HCT116 (cell line): Measurements from ENCODE around the gene LRP2BP.

ENCODE experiments used
- POLR2A ChIP-seq: IDR thresholded peaks from 2 replicates; pipeline ENCODE4 v1.7.0; 2011; ENCODE audit warnings: borderline replicate concordance; ENCODE audit not compliant: insufficient read depth, insufficient read length; ENCODE audit errors: extremely low read depth
- RAD21 ChIP-seq: IDR thresholded peaks from 2 replicates; pipeline ENCODE4 v1.6.1; 2012; ENCODE audit warnings: low read depth, mild to moderate bottlenecking
- ZNF274 ChIP-seq: fragments of 200-500 bp; sonication (Bioruptor generic); IDR thresholded peaks from 2 replicates; pipeline ENCODE4 v1.6.1; 2014; ENCODE audit warnings: mild to moderate bottlenecking, low read depth, low read length, inconsistent platforms
- TF ChIP-seq, protein P1 (sequence below), 3 experiments: fragments of 200-600 bp in 1 of 3; sonication (generic) in 1 of 3; IDR thresholded peaks in 2 of 3; conservative IDR thresholded peaks in 1 of 3; 2 replicates each; pipeline ENCODE4 v1.5.1; 2012 to 2017; ENCODE audit warnings: low read depth in 2 of 3, low read length in 2 of 3, antibody characterized with exemption in 1 of 3, borderline replicate concordance in 1 of 3, control low read depth in 1 of 3, mild to moderate bottlenecking in 1 of 3, mixed read lengths in 1 of 3, mixed run types in 1 of 3, moderate library complexity in 1 of 3; ENCODE audit not compliant: insufficient read depth in 1 of 3

- TF ChIP-seq, protein P1, sequence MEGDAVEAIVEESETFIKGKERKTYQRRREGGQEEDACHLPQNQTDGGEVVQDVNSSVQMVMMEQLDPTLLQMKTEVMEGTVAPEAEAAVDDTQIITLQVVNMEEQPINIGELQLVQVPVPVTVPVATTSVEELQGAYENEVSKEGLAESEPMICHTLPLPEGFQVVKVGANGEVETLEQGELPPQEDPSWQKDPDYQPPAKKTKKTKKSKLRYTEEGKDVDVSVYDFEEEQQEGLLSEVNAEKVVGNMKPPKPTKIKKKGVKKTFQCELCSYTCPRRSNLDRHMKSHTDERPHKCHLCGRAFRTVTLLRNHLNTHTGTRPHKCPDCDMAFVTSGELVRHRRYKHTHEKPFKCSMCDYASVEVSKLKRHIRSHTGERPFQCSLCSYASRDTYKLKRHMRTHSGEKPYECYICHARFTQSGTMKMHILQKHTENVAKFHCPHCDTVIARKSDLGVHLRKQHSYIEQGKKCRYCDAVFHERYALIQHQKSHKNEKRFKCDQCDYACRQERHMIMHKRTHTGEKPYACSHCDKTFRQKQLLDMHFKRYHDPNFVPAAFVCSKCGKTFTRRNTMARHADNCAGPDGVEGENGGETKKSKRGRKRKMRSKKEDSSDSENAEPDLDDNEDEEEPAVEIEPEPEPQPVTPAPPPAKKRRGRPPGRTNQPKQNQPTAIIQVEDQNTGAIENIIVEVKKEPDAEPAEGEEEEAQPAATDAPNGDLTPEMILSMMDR (IDR thresholded peaks at IDR 0.05 in 2 of 3, conservative IDR thresholded peaks at IDR 0.05 in 1 of 3; ENCODE audit: borderline replicate concordance in 1 of 3, insufficient read depth in 1 of 3, low read depth in 2 of 3, low read length in 2 of 3) = no peak
- TF ChIP-seq RAD21 (no peak), ZNF274 (no peak), POLR2A (no peak)
Measured at GRCh38 chr4:185352202-185352601, 43.5 kb downstream of the LRP2BP start.
